Measurements from ENCODE around the gene NAA10. TPM values are rescaled to one million over a fixed set of nuclear protein-coding genes. Genes with fewer than 3 reads are reported as not detected.

The NAA10 gene
- total RNA-seq, 1 experiment from 2014 or later = 107 TPM

DNA sequence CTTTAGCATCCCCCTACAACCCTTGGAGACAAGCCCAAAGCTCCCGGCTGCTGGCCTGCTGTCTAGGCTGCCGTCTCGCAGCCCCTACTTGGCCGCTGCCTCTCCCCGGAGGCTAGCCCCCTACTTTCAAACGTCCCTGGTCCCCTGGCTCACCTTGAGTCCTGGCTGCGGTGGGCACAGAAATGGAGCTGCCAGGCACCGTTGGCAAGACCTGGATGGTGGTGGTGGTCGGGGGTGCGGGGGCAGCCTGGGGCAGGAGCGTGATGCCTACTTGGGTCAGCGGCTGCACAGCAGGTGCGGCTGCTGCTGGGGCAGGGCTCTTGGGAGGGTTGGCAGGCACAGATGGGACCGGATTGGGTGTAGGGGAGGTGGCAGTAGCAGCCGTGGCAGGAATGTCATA is 24.8 kb upstream of the NAA10 start:
- H3K9me3 Mint-ChIP-seq = no peaks in the 10 kb centered on the region
- TF ChIP-seq FOXJ3 (CRISPR knock-in tag; IDR thresholded peaks at IDR 0.05; ENCODE audit: borderline replicate concordance) (no peak), TP53 (CRISPR knock-in tag; IDR thresholded peaks at IDR 0.05) (no peak), OVOL2 (CRISPR knock-in tag; IDR thresholded peaks at IDR 0.05; ENCODE audit: borderline replicate concordance) (no peak), SOX15 (CRISPR knock-in tag; IDR thresholded peaks at IDR 0.05) (no peak), MXD4 (CRISPR knock-in tag; IDR thresholded peaks at IDR 0.05; ENCODE audit: borderline replicate concordance) (no peak), ZNF232 (CRISPR knock-in tag; IDR thresholded peaks at IDR 0.05) (no peak)
- TF ChIP-seq, protein P1, sequence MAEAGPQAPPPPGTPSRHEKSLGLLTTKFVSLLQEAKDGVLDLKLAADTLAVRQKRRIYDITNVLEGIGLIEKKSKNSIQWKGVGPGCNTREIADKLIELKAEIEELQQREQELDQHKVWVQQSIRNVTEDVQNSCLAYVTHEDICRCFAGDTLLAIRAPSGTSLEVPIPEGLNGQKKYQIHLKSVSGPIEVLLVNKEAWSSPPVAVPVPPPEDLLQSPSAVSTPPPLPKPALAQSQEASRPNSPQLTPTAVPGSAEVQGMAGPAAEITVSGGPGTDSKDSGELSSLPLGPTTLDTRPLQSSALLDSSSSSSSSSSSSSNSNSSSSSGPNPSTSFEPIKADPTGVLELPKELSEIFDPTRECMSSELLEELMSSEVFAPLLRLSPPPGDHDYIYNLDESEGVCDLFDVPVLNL (CRISPR knock-in tag; IDR thresholded peaks at IDR 0.05; ENCODE audit: borderline replicate concordance, low read depth) = no peak
- TF ChIP-seq, protein P2, sequence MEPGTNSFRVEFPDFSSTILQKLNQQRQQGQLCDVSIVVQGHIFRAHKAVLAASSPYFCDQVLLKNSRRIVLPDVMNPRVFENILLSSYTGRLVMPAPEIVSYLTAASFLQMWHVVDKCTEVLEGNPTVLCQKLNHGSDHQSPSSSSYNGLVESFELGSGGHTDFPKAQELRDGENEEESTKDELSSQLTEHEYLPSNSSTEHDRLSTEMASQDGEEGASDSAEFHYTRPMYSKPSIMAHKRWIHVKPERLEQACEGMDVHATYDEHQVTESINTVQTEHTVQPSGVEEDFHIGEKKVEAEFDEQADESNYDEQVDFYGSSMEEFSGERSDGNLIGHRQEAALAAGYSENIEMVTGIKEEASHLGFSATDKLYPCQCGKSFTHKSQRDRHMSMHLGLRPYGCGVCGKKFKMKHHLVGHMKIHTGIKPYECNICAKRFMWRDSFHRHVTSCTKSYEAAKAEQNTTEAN (CRISPR knock-in tag; IDR thresholded peaks at IDR 0.05) = no peak
- TF ChIP-seq, protein P3, sequence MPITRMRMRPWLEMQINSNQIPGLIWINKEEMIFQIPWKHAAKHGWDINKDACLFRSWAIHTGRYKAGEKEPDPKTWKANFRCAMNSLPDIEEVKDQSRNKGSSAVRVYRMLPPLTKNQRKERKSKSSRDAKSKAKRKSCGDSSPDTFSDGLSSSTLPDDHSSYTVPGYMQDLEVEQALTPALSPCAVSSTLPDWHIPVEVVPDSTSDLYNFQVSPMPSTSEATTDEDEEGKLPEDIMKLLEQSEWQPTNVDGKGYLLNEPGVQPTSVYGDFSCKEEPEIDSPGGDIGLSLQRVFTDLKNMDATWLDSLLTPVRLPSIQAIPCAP (CRISPR knock-in tag; IDR thresholded peaks at IDR 0.05) = no peak
- TF ChIP-seq, protein P4, sequence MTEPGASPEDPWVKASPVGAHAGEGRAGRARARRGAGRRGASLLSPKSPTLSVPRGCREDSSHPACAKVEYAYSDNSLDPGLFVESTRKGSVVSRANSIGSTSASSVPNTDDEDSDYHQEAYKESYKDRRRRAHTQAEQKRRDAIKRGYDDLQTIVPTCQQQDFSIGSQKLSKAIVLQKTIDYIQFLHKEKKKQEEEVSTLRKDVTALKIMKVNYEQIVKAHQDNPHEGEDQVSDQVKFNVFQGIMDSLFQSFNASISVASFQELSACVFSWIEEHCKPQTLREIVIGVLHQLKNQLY (CRISPR knock-in tag; IDR thresholded peaks at IDR 0.05) = no peak
- peaks cover 28% of the 10 kb centered on the region for H3K36me3 Mint-ChIP-seq
- no peak for DNase-seq (ENCODE audit: low spot score)
- no peak overlapping the region for H3K27ac Mint-ChIP-seq
- no peaks in the 10 kb centered on the region for H3K27me3 Mint-ChIP-seq (ENCODE audit: low read depth)
- no peaks in the 10 kb centered on the region for H3K4me1 Mint-ChIP-seq
- ChIA-PET POLR2A (no interaction called here), CTCF (no interaction called here)
- ATAC-seq = no peak
- H3K4me3 Mint-ChIP-seq = no peak overlapping the region

DNA sequence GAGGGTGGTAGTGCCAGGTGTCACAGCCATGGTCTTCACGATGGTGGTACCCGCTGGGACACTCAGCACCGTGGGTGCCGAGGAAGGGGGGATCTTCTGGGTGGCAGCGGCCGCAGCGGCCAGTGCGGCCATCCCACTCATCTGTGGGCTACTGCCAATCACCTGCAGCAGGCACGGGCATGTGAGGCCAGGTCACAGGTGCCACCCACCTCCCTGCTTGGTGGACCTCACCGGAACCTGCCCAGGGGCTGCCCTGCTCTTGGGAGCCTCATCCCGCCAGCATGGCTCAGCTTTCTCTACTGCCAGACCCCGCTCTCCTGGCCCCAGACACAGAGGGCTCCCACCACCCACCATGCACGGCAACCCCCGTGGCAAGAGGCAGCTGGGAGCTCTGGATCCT is 23.8 kb upstream of the NAA10 start:
- ChIA-PET POLR2A (no interaction called here), CTCF (no interaction called here)
- Mint-ChIP-seq H3K4me3 (no peak overlapping the region), H3K36me3 (peaks cover 34% of the 10 kb centered on the region), H3K9me3 (no peaks in the 10 kb centered on the region), H3K27ac (no peak overlapping the region), H3K27me3 (ENCODE audit: low read depth) (no peaks in the 10 kb centered on the region), H3K4me1 (no peaks in the 10 kb centered on the region)
- ATAC-seq (no peak), DNase-seq (ENCODE audit: low spot score) (no peak)
- TF ChIP-seq, protein P5, sequence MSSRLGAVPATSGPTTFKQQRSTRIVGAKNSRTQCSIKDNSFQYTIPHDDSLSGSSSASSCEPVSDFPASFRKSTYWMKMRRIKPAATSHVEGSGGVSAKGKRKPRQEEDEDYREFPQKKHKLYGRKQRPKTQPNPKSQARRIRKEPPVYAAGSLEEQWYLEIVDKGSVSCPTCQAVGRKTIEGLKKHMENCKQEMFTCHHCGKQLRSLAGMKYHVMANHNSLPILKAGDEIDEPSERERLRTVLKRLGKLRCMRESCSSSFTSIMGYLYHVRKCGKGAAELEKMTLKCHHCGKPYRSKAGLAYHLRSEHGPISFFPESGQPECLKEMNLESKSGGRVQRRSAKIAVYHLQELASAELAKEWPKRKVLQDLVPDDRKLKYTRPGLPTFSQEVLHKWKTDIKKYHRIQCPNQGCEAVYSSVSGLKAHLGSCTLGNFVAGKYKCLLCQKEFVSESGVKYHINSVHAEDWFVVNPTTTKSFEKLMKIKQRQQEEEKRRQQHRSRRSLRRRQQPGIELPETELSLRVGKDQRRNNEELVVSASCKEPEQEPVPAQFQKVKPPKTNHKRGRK (CRISPR knock-in tag; IDR thresholded peaks at IDR 0.05; ENCODE audit: borderline replicate concordance) = no peak
- TF ChIP-seq EMX1 (CRISPR knock-in tag; IDR thresholded peaks at IDR 0.05) (no peak), NFATC4 (CRISPR knock-in tag; IDR thresholded peaks at IDR 0.05) (no peak), ATF1 (CRISPR knock-in tag; IDR thresholded peaks at IDR 0.05) (no peak), ETV6 (CRISPR knock-in tag; IDR thresholded peaks at IDR 0.05) (no peak), GRHL2 (CRISPR knock-in tag; IDR thresholded peaks at IDR 0.05; ENCODE audit: insufficient replicate concordance, severe bottlenecking) (no peak), RELA (CRISPR knock-in tag; IDR thresholded peaks at IDR 0.05; ENCODE audit: borderline replicate concordance) (no peak), TEAD1 (CRISPR knock-in tag; IDR thresholded peaks at IDR 0.05) (no peak)
- TF ChIP-seq, protein P6, sequence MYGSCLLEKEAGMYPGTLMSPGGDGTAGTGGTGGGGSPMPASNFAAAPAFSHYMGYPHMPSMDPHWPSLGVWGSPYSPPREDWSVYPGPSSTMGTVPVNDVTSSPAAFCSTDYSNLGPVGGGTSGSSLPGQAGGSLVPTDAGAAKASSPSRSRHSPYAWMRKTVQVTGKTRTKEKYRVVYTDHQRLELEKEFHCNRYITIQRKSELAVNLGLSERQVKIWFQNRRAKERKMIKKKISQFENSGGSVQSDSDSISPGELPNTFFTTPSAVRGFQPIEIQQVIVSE (CRISPR knock-in tag; IDR thresholded peaks at IDR 0.05; ENCODE audit: borderline replicate concordance) = no peak
- TF ChIP-seq, protein P7, sequence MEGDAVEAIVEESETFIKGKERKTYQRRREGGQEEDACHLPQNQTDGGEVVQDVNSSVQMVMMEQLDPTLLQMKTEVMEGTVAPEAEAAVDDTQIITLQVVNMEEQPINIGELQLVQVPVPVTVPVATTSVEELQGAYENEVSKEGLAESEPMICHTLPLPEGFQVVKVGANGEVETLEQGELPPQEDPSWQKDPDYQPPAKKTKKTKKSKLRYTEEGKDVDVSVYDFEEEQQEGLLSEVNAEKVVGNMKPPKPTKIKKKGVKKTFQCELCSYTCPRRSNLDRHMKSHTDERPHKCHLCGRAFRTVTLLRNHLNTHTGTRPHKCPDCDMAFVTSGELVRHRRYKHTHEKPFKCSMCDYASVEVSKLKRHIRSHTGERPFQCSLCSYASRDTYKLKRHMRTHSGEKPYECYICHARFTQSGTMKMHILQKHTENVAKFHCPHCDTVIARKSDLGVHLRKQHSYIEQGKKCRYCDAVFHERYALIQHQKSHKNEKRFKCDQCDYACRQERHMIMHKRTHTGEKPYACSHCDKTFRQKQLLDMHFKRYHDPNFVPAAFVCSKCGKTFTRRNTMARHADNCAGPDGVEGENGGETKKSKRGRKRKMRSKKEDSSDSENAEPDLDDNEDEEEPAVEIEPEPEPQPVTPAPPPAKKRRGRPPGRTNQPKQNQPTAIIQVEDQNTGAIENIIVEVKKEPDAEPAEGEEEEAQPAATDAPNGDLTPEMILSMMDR (IDR thresholded peaks at IDR 0.05) = no peak
